Liver (tissue), 9 donors: Measurements from ENCODE around the gene SPRN. TPM values are rescaled to one million over a fixed set of nuclear protein-coding genes. Genes with fewer than 3 reads are reported as not detected.

ENCODE experiments used
- DNase-seq: peaks from one replicate; pipeline ENCODE4 v3.0.0-alpha.2; 2017; ENCODE audit warnings: low spot score
- H3K27ac ChIP-seq, 2 donors: one replicate each; pipeline ENCODE4 v1.7.0; 2013; ENCODE audit warnings: inconsistent platforms in 2 of 2, low read length in 2 of 2, control low read depth in 1 of 2, low read depth in 1 of 2, mild to moderate bottlenecking in 1 of 2
- H3K27me3 ChIP-seq, 4 donors: one replicate each; pipeline versions ENCODE4 v1.6.1 to v1.7.0; 2013; ENCODE audit warnings: low read length in 3 of 4, inconsistent platforms in 1 of 4, mild to moderate bottlenecking in 1 of 4, moderate library complexity in 1 of 4; ENCODE audit not compliant: control insufficient read depth in 4 of 4, insufficient read depth in 4 of 4
- H3K36me3 ChIP-seq, 4 donors: one replicate each; pipeline versions ENCODE4 v1.6.1 to v1.7.0; 2013; ENCODE audit warnings: low read length in 3 of 4, mild to moderate bottlenecking in 3 of 4, low read depth in 1 of 4, moderate library complexity in 1 of 4; ENCODE audit not compliant: control insufficient read depth in 4 of 4, insufficient read depth in 3 of 4
- H3K4me1 ChIP-seq, 4 donors: one replicate each; pipeline versions ENCODE4 v1.6.1 to v1.7.0; 2013; ENCODE audit warnings: low read length in 3 of 4, mild to moderate bottlenecking in 3 of 4, moderate library complexity in 1 of 4; ENCODE audit not compliant: control insufficient read depth in 4 of 4, insufficient read depth in 4 of 4
- H3K4me3 ChIP-seq, 3 donors: one replicate each; pipeline versions ENCODE4 v1.6.1 to v1.7.0; 2013; ENCODE audit warnings: low read length in 3 of 3, control low read depth in 1 of 3, low read depth in 1 of 3, mild to moderate bottlenecking in 1 of 3
- H3K9ac ChIP-seq, 2 donors: one replicate each; pipeline ENCODE4 v1.7.0; 2013; ENCODE audit warnings: low read length in 2 of 2, mild to moderate bottlenecking in 2 of 2, moderate library complexity in 2 of 2, control low read depth in 1 of 2, low read depth in 1 of 2
- H3K9me3 ChIP-seq, 4 donors: one replicate each; pipeline versions ENCODE4 v1.6.1 to v1.7.0; 2013; ENCODE audit warnings: low read length in 3 of 4; ENCODE audit not compliant: control insufficient read depth in 4 of 4
- ATF3 ChIP-seq: IDR thresholded peaks from 2 replicates; pipeline ENCODE4 v1.6.1; 2016; ENCODE audit warnings: antibody characterized with exemption
- EGR1 ChIP-seq, 2 donors: IDR thresholded peaks; 2 replicates each; pipeline ENCODE4 v1.6.1; 2016 to 2018; ENCODE audit warnings: antibody characterized with exemption in 2 of 2, low read depth in 2 of 2
- GABPA ChIP-seq, 2 donors: IDR thresholded peaks in 1 of 2; conservative IDR thresholded peaks in 1 of 2; 2 replicates each; pipeline ENCODE4 v1.6.1; 2016; ENCODE audit warnings: antibody characterized with exemption in 2 of 2, mild to moderate bottlenecking in 1 of 2, moderate library complexity in 1 of 2
- HNF4A ChIP-seq, 2 donors: conservative IDR thresholded peaks; 2 replicates each; pipeline ENCODE4 v1.6.1; 2016; ENCODE audit warnings: antibody characterized with exemption in 2 of 2, mild to moderate bottlenecking in 2 of 2
- HNF4G ChIP-seq: IDR thresholded peaks from 2 replicates; pipeline ENCODE4 v1.6.1; 2016; ENCODE audit warnings: antibody characterized with exemption
- JUND ChIP-seq, 2 donors: IDR thresholded peaks; 2 replicates each; pipeline ENCODE4 v1.6.1; 2016; ENCODE audit warnings: antibody characterized with exemption in 2 of 2
- MAX ChIP-seq: IDR thresholded peaks from 2 replicates; pipeline ENCODE4 v1.6.1; 2016; ENCODE audit warnings: antibody characterized with exemption
- NR2F2 ChIP-seq: IDR thresholded peaks from 2 replicates; pipeline ENCODE4 v1.6.1; 2016; ENCODE audit warnings: antibody characterized with exemption
- RAD21 ChIP-seq, 2 donors: IDR thresholded peaks; 2 replicates each; pipeline ENCODE4 v1.6.1; 2016; ENCODE audit warnings: antibody characterized with exemption in 2 of 2, mild to moderate bottlenecking in 2 of 2
- REST ChIP-seq: IDR thresholded peaks from 2 replicates; pipeline ENCODE4 v1.6.1; 2016; ENCODE audit warnings: antibody characterized with exemption, mild to moderate bottlenecking
- RXRA ChIP-seq, 2 donors: IDR thresholded peaks; 2 replicates each; pipeline ENCODE4 v1.6.1; 2017 to 2018; ENCODE audit warnings: antibody characterized with exemption in 2 of 2, mild to moderate bottlenecking in 1 of 2
- SP1 ChIP-seq: IDR thresholded peaks from 2 replicates; pipeline ENCODE4 v1.6.1; 2018; ENCODE audit warnings: antibody characterized with exemption, mild to moderate bottlenecking
- TAF1 ChIP-seq: conservative IDR thresholded peaks from 2 replicates; pipeline ENCODE4 v1.6.1; 2016; ENCODE audit warnings: antibody characterized with exemption, mild to moderate bottlenecking
- YY1 ChIP-seq: IDR thresholded peaks from 2 replicates; pipeline ENCODE4 v1.6.1; 2016; ENCODE audit warnings: antibody characterized with exemption, mild to moderate bottlenecking
- WGBS: extraction: QIAGEN DNeasy Blood & Tissue Kit; methylation state at CpG from one replicate; pipeline ENCODE4 v1.1.7; 2013; 5-methylcytosine and 5-hydroxymethylcytosine counted together
- polyA plus RNA-seq, 2 donors: library from polyadenylated mRNA; stranded (reverse) in 1 of 2; unstranded in 1 of 2; fragments of 200-250 nt in 1 of 2; fragments of >200 nt in 1 of 2; fragmentation: Nextera tagmentation in 1 of 2; extraction: Ambion mirVana in 1 of 2; gene quantifications; one replicate each; pipeline versions ENCODE4 v1.2.1 to v1.2.3, GENCODE V29; 2013 to 2015
- total RNA-seq, 2 donors: library from RNA; depleted of rRNA; stranded (reverse); fragments of >200 nt; gene quantifications; one replicate each; pipeline ENCODE4 v1.2.3, GENCODE V29; 2014
- donor health status: healthy.
- donor health status: healthy.
- donor health status: healthy.
- donor health status: healthy.
- donor health status: healthy.

Gene SPRN
- total and polyA plus RNA-seq, 4 donors, result 1.3 to 36.4 TPM; not detected in 2

- TF ChIP-seq REST (no peak), HNF4A (conservative IDR thresholded peaks at IDR 0.05) (no peak), JUND (IDR thresholded peaks at IDR 0.05) (no peak), HNF4G (no peak), NR2F2 (no peak), ATF3 (no peak), TAF1 (no peak), GABPA (IDR thresholded peaks at IDR 0.05 in 1 of 2, conservative IDR thresholded peaks at IDR 0.05 in 1 of 2) (no peak), EGR1 (IDR thresholded peaks at IDR 0.05; ENCODE audit: low read depth in 2 of 2) (no peak), SP1 (no peak)
These were observed 40.4 kb downstream of the SPRN start (continued) for GRCh38 chr10:133384071-133384470.

- H3K9me3 ChIP-seq, result no peaks in the 10 kb centered on the region
- H3K27me3 ChIP-seq, result no peaks in the 10 kb centered on the region
- no peak for TF ChIP-seq RAD21 (IDR thresholded peaks at IDR 0.05)
- no peak for TF ChIP-seq NR2F2
- no peak for TF ChIP-seq YY1
- no peak for DNase-seq
- no peak overlapping the region for H3K27ac ChIP-seq
- H3K4me1 ChIP-seq, result peaks cover 3 to 19% (median 10%) of the 10 kb centered on the region in 4 donors
- 96% methylated on average over 4 of the region's 4 CpGs for WGBS
- no peak overlapping the region for H3K9ac ChIP-seq
- no peak overlapping the region for H3K4me3 ChIP-seq
- peaks cover 0 to 18% (median 8%) of the 10 kb centered on the region in 4 donors for H3K36me3 ChIP-seq
These were observed 40.9 kb downstream of the SPRN start for GRCh38 chr10:133383551-133383950.

GRCh38 chr10:133381036-133381435 lies 43.4 kb downstream of the SPRN start:
- 91% methylated on average over 8 of the region's 8 CpGs for WGBS
- peaks cover 12 to 38% (median 23%) of the 10 kb centered on the region in 4 donors for H3K4me1 ChIP-seq
- H3K36me3 ChIP-seq, result peaks cover 0 to 18% (median 8%) of the 10 kb centered on the region in 4 donors
- H3K27me3 ChIP-seq, result no peaks in the 10 kb centered on the region
- no peaks in the 10 kb centered on the region for H3K9me3 ChIP-seq
- TF ChIP-seq JUND (IDR thresholded peaks at IDR 0.05) (no peak), GABPA (IDR thresholded peaks at IDR 0.05 in 1 of 2, conservative IDR thresholded peaks at IDR 0.05 in 1 of 2) (no peak), YY1 (no peak), RXRA (IDR thresholded peaks at IDR 0.05) (no peak), MAX (no peak), HNF4A (conservative IDR thresholded peaks at IDR 0.05) (no peak), EGR1 (IDR thresholded peaks at IDR 0.05; ENCODE audit: low read depth in 2 of 2) (no peak), REST (no peak)
- no peak overlapping the region for H3K9ac ChIP-seq
- no peak for DNase-seq
- no peak overlapping the region for H3K4me3 ChIP-seq
- H3K27ac ChIP-seq, result no peak overlapping the region
